Activated CD8-positive, alpha-beta memory T cell treated with anti-CD3 and anti-CD28 coated beads, Interleukin-2, amount 50 U/mL, for 48 hours (primary cell): ENCODE measurements around the gene KIZ.

Experiments used
- DNase-seq: peaks from one replicate; pipeline ENCODE4 v3.0.0-alpha.2; 2020

Gene KIZ

GRCh38 chr20:21181028-21181427 is 55.1 kb downstream of the KIZ start:
- no peak for DNase-seq

GRCh38 chr20:21182832-21183563 is 57.1 kb downstream of the KIZ start:
- no peak for DNase-seq

GRCh38 chr20:21183722-21184121 is 57.8 kb downstream of the KIZ start:
- DNase-seq: no peak

GRCh38 chr20:21184819-21185218 is 58.9 kb downstream of the KIZ start:
- no peak for DNase-seq

- DNase-seq: no peak
Observed at GRCh38 chr20:21185849-21186248, 60.0 kb downstream of the KIZ start.

- no peak for DNase-seq
Observed at GRCh38 chr20:21189761-21190523, 64.1 kb downstream of the KIZ start.

GRCh38 chr20:21190869-21191268 is 65.0 kb downstream of the KIZ start:
- DNase-seq: no peak

GRCh38 chr20:21191839-21192238 is 66.0 kb downstream of the KIZ start:
- no peak for DNase-seq

GRCh38 chr20:21202259-21202658 is 76.4 kb downstream of the KIZ start:
- no peak for DNase-seq

- DNase-seq: no peak
Observed at GRCh38 chr20:21203088-21203656, 77.3 kb downstream of the KIZ start.

GRCh38 chr20:21206584-21206983 is 80.7 kb downstream of the KIZ start:
- DNase-seq: no peak

GRCh38 chr20:21208999-21209398 is 83.1 kb downstream of the KIZ start:
- DNase-seq: no peak

GRCh38 chr20:21209668-21210067 is 83.8 kb downstream of the KIZ start:
- no peak for DNase-seq

- DNase-seq: no peak
Observed at GRCh38 chr20:21213691-21214090, 87.8 kb downstream of the KIZ start.

GRCh38 chr20:21214431-21214830 is 88.5 kb downstream of the KIZ start:
- DNase-seq: no peak

- DNase-seq: no peak
Observed at GRCh38 chr20:21219686-21220085, 93.8 kb downstream of the KIZ start.

GRCh38 chr20:21224217-21224616 is 98.3 kb downstream of the KIZ start:
- DNase-seq: no peak

GRCh38 chr20:21225215-21225947 is 99.5 kb downstream of the KIZ start:
- DNase-seq: no peak

GRCh38 chr20:21228511-21228910 is 102.6 kb downstream of the KIZ start:
- DNase-seq: no peak

GRCh38 chr20:21229163-21229562 is 103.3 kb downstream of the KIZ start:
- DNase-seq: no peak

- DNase-seq: no peak
Observed at GRCh38 chr20:21230220-21230619, 104.3 kb downstream of the KIZ start.

GRCh38 chr20:21230686-21231085 is 104.8 kb downstream of the KIZ start:
- DNase-seq: no peak

GRCh38 chr20:21232546-21233280 is 106.8 kb downstream of the KIZ start:
- no peak for DNase-seq
